Hippocampal formation (tissue), 2 donors: ENCODE measurements around the gene CHST13.
"Not testable (repeated sequence)": the region's sequence is repeated elsewhere in the genome, so short reads cannot be mapped to it uniquely, and the experiment has no call there.

ENCODE experiments used
- DNase-seq, 2 donors: peaks; one replicate each; lab custom pipeline; 2025; lab: John Stamatoyannopoulos, UW

CHST13 gene

DNA sequence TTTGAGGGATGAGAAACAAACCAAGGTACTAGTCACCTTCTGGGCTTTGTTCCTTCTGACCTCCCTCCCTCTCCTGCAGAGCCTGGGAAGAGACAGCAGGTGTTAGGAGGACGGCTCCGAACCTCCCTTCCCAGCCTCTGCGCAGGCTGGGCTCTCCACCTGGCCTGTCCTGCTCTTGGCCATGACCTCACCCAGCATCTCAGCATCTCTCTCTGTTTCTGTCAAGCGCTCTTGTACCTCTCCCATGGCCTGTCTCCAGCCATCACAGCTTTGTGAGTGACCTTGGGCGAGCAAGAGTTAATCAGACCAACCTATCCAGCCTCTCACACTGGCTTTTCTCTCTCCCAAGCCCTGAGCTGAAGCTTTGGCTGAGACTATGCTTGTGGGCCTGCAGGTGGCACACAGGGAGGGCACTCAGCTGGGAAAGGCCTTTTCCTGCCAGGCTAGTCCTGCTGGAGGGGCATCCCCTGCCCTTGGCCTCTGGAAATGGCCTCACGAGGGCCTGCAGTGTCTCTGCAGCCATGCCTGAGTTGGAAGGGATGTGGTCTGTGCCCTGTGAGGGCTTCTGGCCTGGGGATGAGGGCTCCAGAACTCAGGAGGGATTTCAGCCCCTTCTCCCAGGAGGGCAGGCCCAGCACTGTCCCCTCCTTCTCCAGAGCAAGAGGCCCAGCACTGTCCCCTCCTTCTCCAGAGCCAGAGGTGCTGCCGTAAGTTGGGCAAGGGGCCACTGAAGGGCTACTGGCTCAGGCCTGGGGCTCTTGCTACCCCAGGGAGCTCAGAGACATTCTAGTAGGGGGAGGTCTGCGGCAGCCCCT lies 2.1 kb downstream of the CHST13 start:
- no peak for DNase-seq

DNA sequence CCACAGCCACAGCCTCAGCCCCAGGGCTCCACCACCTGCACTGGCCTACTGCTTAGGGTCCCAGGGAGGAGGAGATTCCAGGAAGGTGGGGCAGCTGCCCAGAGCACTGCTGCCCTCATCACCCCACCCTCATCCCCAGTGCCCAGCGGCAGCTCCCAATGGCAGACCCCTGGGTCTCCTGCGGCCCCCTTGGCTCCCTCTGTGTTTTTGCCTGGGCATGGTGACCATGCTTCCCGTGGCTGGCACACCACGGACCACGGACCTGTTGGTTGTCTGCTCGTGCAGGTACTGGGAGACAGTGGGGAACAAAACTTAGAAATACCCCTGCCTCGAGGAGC lies 2.7 kb downstream of the CHST13 start:
- no peak for DNase-seq

DNA sequence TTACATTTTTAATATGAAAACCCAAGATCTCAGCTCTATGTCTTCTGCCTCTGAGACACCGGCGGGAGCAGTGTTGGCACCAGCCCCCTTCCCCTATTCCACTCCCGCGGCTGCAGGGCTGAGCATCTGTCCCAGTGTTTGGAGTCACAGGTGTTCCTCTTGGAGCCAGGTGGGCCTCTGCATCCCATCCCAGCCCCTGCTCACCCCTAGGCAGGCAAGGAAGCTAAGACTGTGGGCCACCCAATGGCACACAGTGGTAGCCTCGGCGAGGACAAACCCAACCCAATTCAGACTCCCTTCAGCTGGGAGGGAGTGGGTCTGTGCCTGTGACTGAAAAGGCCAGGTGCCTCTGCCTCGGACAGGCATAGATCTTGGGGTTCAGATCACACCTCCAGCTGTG lies 3.1 kb downstream of the CHST13 start:
- no peak for DNase-seq

DNA sequence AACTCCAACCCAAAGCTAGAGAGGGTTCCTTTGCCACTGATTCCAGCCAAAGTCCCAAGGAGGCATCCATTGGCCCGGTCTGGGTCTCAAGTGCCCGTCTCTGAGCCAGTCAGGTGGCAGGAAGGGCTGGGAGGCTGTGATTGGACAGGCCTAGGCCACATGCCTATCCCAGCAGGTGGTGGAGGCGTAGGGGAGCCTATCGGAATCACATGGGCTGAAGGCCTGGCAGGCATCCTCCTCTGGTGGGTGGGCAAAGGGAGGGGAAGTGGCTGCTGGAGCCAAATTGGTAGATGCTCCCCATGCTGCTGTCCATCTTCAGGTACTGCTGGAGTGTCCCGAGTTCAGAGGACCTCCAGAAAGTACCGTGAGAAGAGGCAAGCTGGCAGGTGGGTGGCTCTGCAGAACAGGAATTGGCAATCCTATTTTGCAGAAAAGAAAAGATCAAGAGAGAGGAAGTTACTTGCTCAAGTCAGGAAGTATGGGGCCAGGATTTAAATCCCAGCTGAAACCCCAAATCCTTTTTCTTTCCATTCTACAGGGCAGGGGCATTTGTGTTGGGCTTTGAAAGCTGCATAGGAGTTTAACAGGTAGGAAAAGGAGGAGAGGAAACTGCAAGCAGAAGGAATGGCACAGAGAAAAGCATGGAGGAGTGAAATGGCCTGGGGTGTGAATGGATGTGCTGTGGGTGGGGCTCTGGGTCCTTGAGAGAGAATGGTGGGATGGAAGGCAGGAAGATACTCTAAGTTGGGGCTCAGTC lies 3.7 kb downstream of the CHST13 start:
- DNase-seq = no peak

DNA sequence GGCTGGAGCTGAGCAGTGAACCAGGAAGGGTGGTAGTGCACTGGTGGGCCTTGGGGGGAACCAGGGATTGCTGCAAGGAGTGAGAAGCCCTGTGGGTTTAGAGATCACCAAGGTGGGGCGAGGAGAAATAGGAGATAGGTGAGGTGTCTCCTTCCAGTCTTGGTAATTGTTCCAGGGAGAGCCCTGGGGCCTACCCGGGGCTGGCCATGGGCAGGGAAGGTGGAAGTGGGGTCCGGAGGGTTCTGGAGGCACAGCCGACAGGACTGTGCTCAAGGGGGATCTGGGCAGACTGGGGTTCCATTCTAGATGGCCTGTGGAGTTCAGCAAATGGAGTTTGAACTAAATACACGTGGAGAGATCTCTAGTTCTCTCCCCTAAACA lies 4.5 kb downstream of the CHST13 start:
- no peak for DNase-seq

DNA sequence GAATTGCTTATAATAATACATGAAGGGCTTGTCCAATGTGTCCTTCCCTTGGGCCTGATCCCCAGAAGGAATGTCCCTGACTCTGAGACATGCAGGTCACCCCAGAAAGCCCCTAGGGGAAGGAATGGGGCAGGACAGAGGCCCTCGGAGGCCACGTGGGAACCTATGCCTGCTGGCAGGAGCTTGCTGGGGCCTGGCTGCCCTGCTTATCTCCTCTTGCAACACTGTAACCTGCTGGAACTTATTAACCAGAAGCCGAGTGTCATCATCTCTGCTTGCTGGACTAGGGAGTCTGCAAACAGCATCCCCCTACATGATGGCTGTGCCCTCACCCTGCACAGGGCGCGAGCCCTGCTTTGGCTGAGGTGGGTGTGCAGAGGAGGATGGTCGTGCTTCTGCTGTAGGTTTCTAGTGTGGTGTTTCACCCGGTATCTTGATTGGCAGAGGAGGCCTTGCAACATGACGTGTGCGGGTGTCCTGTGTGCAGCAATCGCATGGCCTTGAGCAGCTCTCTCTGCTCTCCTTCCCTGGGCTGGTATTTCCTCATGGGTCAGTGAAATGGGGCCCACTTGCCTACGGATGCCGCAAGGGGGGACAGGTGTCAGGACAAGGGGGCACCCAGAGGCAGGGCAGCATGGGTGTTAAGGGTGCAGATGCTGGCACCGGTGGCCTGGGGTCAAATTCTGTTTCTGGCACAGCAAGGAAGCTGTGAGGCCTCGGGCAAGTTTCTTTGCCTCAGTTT lies 5.0 kb downstream of the CHST13 start:
- DNase-seq = no peak

DNA sequence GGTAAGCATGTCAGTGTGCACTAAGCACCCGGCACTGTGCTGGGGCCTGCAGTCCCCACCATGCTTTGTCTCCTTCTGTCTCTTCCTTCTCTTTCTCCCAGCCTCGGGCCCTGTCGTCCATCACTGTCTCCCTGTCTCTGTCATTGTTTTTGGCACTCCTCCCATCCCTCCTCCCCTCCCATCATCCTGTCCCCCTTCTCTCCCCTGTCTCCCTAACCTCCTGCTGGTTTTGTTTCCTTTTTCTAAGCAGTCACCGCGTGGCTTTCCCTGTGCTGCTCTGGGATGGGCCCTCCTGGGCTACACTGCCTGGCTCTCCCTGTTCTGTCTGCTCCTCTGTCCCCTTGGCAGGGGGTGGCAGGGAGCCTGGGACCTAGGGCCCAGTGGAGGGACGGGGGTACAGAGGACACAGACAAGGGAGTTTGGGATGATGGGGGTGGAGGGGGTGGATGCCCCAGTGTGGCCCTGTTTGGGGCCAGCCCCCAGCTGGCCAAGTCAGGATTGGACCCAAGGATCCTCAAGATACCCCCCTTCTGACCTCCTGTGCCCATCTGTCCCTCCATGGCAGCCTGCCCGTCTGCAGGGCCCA lies 5.7 kb downstream of the CHST13 start:
- DNase-seq = no peak

DNA sequence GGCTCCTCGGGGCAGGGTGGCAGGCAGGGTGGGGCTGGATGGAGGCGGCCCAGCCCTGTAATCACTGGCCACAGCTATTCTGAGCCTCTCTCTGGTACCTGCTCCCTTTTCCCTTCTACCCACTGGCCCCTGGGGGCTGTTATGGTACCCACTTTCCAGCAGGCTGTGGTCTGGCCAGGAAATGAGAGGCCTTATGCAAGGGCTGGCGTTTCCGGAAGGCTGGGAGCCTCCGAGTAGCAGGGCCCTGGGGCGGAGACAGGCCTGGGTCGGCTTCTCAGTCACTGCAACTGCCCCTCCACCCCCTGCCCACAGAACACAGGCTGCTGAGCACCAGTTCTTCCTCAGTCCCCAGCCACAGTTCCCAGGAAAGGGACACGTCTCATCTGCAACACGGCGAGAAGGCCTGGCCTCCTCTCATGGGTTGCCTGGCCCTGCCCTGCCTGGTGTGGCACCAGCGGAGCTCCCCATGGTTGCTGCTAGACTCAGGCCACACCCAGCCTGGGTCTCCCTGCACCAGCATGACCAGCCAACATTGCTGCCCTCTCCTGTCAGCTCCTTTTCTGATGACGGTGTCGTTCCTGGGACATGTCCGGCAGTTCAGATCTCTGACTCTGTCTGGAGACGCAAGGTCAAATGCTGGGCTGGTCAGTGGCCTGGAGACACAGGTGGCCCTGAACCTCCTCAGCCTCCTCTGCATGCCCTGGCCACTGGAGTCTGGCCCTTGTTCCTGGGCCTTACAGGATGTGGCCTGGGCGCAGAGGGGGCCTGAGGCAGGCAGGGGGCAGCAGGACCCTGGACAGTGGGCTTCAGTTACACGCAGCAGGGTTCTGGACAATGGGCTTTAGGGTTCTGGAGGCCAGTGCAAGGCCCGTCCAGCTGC lies 6.5 kb downstream of the CHST13 start:
- DNase-seq = no peak

DNA sequence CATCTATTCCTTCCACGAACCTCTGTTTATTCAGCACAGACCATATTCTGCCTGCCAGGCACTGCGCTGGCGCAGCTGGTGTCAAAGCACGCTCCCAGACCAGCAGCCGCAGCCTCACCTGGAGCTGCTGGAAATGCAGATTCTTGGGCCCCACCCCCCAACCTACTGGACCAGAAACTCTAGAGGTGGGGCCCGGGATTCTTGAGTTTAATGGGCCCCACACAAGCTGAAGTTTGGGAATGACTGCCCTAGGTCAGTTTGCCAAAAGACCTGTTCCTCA lies 7.0 kb downstream of the CHST13 start:
- DNase-seq = no peak

DNA sequence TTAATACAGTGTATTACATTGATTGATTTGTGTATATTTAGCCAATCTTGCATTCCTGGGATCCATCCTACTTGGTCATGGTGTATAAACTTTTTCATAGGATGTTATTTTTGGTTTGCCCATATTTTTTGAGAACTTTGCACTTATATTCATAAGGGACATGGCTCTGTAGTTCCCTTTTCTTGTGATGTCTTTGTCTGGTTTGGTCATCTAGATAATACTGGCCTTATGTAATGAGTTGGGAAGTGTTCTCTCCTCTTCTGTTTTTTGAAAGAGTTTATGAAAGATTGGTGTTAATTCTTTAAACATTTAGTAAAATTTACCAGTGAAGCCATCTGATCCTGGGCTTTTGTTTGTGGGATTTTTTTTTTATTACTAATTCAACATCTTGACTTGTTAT lies 9.6 kb downstream of the CHST13 start:
- DNase-seq = no peak

- not testable (repeated sequence) for DNase-seq
Observed at GRCh38 chr3:126534716-126535115, 10.8 kb downstream of the CHST13 start.

DNA sequence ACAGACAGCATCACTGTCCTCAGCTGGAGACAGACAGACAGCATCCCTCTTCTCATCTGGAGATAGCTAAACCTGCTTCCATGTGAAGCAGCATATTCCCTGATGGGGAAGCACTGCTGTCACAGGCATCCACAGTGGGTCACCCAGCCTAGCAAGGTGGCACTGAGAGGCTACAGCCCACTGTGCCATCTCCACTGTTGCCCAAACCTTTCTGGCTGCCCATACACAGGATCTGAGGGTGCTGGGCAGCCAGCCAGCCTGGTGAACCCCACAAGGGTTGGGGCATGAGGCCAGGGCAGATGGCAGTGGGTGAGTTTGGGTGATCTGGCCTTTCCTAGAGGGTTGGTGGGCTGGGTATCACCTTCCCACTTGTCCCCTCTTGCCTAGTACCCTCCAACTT lies 11.7 kb downstream of the CHST13 start:
- DNase-seq = no peak

- no peak for DNase-seq
Observed at GRCh38 chr3:126536126-126536525, 12.2 kb downstream of the CHST13 start.

DNA sequence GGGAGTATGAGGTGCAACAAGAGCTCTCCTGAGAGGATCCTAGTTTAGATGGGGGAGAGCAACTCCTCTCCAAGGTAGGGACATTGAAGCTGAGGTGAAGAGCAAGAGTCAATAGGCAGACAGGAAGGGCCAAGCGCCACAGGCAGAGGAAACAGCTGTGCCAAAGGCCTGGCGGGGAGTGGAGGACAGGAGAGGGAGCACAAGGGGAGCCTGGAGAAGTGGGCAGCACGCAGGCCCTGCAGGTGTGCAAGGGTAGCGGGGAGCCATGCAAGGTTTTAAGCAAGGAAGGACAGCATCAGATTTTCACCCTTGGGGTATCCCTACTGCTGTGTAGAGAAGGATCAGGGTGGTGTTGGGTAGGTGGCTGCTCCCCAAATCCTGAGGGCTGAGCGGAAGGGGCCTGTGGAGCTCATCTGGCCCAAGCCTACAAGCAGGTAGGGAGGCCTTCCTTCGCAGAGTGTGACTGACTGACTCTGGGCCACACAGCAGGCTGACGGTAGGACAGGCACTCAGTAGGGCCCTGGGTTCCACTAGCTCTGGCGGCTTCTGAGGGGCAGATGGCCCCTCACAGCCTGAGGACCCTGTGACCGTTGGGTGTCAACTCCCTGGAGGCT lies 13.3 kb downstream of the CHST13 start:
- DNase-seq = no peak

GRCh38 chr3:126537730-126538281 lies 13.9 kb downstream of the CHST13 start:
- no peak for DNase-seq

- no peak for DNase-seq
Observed at GRCh38 chr3:126538316-126538715, 14.4 kb downstream of the CHST13 start.

GRCh38 chr3:126538966-126539365 lies 15.0 kb downstream of the CHST13 start:
- DNase-seq = no peak

DNA sequence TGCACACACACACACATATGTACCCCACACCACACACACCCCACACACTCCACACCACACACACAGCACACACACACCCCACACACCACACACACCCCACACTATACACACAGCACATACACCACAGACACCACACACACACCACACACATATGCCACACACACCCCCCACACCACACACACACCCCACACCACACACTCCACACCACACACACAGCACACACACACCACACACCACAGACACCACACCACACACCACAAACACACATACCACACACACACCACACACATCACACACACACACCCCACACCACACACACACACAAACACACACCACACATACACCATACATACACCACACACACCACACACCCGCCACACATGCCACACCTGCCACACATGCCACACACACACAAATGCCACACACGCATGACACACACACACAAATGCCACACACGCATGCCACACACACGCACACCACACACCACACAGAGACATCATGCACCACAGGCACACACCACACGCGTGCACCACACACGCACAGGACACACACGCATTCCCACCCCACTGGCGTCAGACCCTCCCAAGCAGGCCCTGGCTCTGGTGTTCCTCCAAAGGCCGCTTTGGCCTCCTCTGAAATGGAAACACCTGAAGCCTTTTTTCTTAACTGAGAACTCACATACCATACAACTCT lies 15.7 kb downstream of the CHST13 start:
- DNase-seq = no peak

DNA sequence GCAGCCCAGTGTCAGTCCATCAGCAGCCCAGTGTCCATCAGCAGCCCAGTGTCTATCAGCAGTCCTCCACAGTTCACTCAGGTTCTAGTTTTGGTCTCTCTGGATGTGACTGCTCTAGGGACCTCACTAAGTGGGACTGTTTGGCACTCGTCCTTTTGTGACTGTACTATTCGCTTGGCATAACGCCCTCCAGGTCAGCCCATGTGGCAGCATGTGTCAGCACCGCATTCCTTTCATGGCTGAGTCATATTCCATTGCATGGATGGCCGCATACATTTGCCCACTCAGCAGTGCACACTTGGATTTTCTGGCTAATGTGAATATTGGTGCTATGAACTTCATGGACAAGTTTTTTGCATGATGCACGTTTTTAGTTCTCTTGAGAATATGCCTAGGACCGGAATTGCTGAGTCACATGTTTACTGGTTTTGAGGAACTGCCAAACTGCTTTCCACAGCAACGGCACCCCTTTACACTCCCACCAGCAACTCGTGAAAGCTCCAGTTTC lies 16.4 kb downstream of the CHST13 start:
- DNase-seq = no peak

DNA sequence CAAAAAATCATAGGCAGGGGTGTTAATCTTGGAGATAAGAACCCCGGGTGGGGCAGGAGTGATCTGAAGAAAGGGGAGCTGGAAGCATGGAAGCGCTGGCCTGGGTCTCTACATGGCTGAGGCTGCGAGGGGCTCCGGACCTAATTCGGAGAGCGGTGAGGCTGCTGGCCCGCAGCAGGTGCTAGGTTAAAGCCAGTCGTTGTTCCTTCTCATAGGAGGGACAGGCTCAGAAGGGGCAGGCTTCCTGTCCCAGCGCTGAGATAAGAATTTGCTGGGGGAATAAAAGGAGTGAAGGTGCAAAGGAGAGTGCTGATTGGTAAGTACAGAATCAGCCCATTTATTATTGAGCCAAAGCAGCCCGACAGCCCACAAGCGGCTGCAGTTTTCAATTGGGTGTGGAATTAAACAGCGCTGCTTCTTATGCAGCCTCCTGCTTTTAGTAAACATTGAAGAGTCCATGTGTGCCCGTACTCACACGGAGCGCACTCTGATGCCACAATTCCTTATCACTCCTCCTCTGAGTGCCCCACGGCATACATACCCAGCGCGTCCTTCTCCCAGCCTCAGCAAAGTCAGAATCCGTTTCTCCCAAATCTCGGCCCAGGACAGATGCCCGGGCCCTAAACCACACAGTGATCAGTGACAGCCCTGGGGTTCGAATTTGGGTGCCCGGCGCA lies 17.1 kb downstream of the CHST13 start:
- no peak for DNase-seq
